ENCODE results near the gene FSIP1.

FSIP1 gene

GRCh38 chr15:39746714-39747276 lies 35.8 kb downstream of the FSIP1 start:
- Histone ChIP-seq H3K4me1 (ENCODE audit: control insufficient read depth, insufficient read depth, low read length) (no peaks in the 10 kb centered on the region), H3K4me3 (ENCODE audit: low read length) (no peak overlapping the region), H3K36me3 (ENCODE audit: control insufficient read depth, insufficient read depth, low read length) (no peaks in the 10 kb centered on the region), H3K27me3 (ENCODE audit: control insufficient read depth, insufficient read depth, low read length) (no peaks in the 10 kb centered on the region), H3K9me3 (ENCODE audit: control insufficient read depth, low read length) (no peaks in the 10 kb centered on the region), H3K9ac (ENCODE audit: low read length) (no peak overlapping the region)

- H3K4me3 ChIP-seq (ENCODE audit: low read length): no peak overlapping the region
- H3K27me3 ChIP-seq (ENCODE audit: control insufficient read depth, insufficient read depth, low read length): no peaks in the 10 kb centered on the region
- H3K4me1 ChIP-seq (ENCODE audit: control insufficient read depth, insufficient read depth, low read length): no peaks in the 10 kb centered on the region
- H3K9me3 ChIP-seq (ENCODE audit: control insufficient read depth, low read length): no peaks in the 10 kb centered on the region
- no peak overlapping the region for H3K9ac ChIP-seq (ENCODE audit: low read length)
- H3K36me3 ChIP-seq (ENCODE audit: control insufficient read depth, insufficient read depth, low read length): no peaks in the 10 kb centered on the region
These were observed 36.5 kb downstream of the FSIP1 start for GRCh38 chr15:39746176-39746575.

GRCh38 chr15:39745415-39745814 lies 37.2 kb downstream of the FSIP1 start:
- Histone ChIP-seq H3K27me3 (ENCODE audit: control insufficient read depth, insufficient read depth, low read length) (no peaks in the 10 kb centered on the region), H3K36me3 (ENCODE audit: control insufficient read depth, insufficient read depth, low read length) (no peaks in the 10 kb centered on the region), H3K4me3 (ENCODE audit: low read length) (no peak overlapping the region), H3K9me3 (ENCODE audit: control insufficient read depth, low read length) (no peaks in the 10 kb centered on the region), H3K4me1 (ENCODE audit: control insufficient read depth, insufficient read depth, low read length) (no peaks in the 10 kb centered on the region), H3K9ac (ENCODE audit: low read length) (no peak overlapping the region)

- no peak overlapping the region for H3K9ac ChIP-seq (ENCODE audit: low read length)
- H3K4me3 ChIP-seq (ENCODE audit: low read length): no peak overlapping the region
- H3K9me3 ChIP-seq (ENCODE audit: control insufficient read depth, low read length): no peaks in the 10 kb centered on the region
- no peaks in the 10 kb centered on the region for H3K4me1 ChIP-seq (ENCODE audit: control insufficient read depth, insufficient read depth, low read length)
- H3K36me3 ChIP-seq (ENCODE audit: control insufficient read depth, insufficient read depth, low read length): no peaks in the 10 kb centered on the region
- no peaks in the 10 kb centered on the region for H3K27me3 ChIP-seq (ENCODE audit: control insufficient read depth, insufficient read depth, low read length)
These were observed 38.1 kb downstream of the FSIP1 start for GRCh38 chr15:39744334-39745103.

- Histone ChIP-seq H3K36me3 (ENCODE audit: control insufficient read depth, insufficient read depth, low read length) (no peaks in the 10 kb centered on the region), H3K27me3 (ENCODE audit: control insufficient read depth, insufficient read depth, low read length) (no peaks in the 10 kb centered on the region), H3K4me3 (ENCODE audit: low read length) (no peak overlapping the region), H3K9me3 (ENCODE audit: control insufficient read depth, low read length) (no peaks in the 10 kb centered on the region), H3K4me1 (ENCODE audit: control insufficient read depth, insufficient read depth, low read length) (no peaks in the 10 kb centered on the region), H3K9ac (ENCODE audit: low read length) (no peak overlapping the region)
These were observed 39.0 kb downstream of the FSIP1 start for GRCh38 chr15:39743611-39744010.

GRCh38 chr15:39741258-39741657 lies 41.4 kb downstream of the FSIP1 start:
- no peaks in the 10 kb centered on the region for H3K36me3 ChIP-seq (ENCODE audit: control insufficient read depth, insufficient read depth, low read length)
- no peaks in the 10 kb centered on the region for H3K9me3 ChIP-seq (ENCODE audit: control insufficient read depth, low read length)
- no peak overlapping the region for H3K9ac ChIP-seq (ENCODE audit: low read length)
- H3K4me3 ChIP-seq (ENCODE audit: low read length): no peak overlapping the region
- H3K4me1 ChIP-seq (ENCODE audit: control insufficient read depth, insufficient read depth, low read length): no peaks in the 10 kb centered on the region
- no peaks in the 10 kb centered on the region for H3K27me3 ChIP-seq (ENCODE audit: control insufficient read depth, insufficient read depth, low read length)

GRCh38 chr15:39738998-39739397 lies 43.6 kb downstream of the FSIP1 start:
- Histone ChIP-seq H3K4me1 (ENCODE audit: control insufficient read depth, insufficient read depth, low read length) (no peaks in the 10 kb centered on the region), H3K9ac (ENCODE audit: low read length) (no peak overlapping the region), H3K27me3 (ENCODE audit: control insufficient read depth, insufficient read depth, low read length) (no peaks in the 10 kb centered on the region), H3K36me3 (ENCODE audit: control insufficient read depth, insufficient read depth, low read length) (no peaks in the 10 kb centered on the region), H3K4me3 (ENCODE audit: low read length) (no peak overlapping the region), H3K9me3 (ENCODE audit: control insufficient read depth, low read length) (no peaks in the 10 kb centered on the region)

- Histone ChIP-seq H3K27me3 (ENCODE audit: control insufficient read depth, insufficient read depth, low read length) (no peaks in the 10 kb centered on the region), H3K9me3 (ENCODE audit: control insufficient read depth, low read length) (no peaks in the 10 kb centered on the region), H3K36me3 (ENCODE audit: control insufficient read depth, insufficient read depth, low read length) (no peaks in the 10 kb centered on the region), H3K9ac (ENCODE audit: low read length) (no peak overlapping the region), H3K4me1 (ENCODE audit: control insufficient read depth, insufficient read depth, low read length) (no peaks in the 10 kb centered on the region), H3K4me3 (ENCODE audit: low read length) (no peak overlapping the region)
These were observed 45.5 kb downstream of the FSIP1 start for GRCh38 chr15:39737196-39737550.

GRCh38 chr15:39736412-39737195 lies 46.0 kb downstream of the FSIP1 start:
- Histone ChIP-seq H3K4me3 (ENCODE audit: low read length) (no peak overlapping the region), H3K27me3 (ENCODE audit: control insufficient read depth, insufficient read depth, low read length) (no peaks in the 10 kb centered on the region), H3K9me3 (ENCODE audit: control insufficient read depth, low read length) (no peaks in the 10 kb centered on the region), H3K4me1 (ENCODE audit: control insufficient read depth, insufficient read depth, low read length) (no peaks in the 10 kb centered on the region), H3K9ac (ENCODE audit: low read length) (no peak overlapping the region), H3K36me3 (ENCODE audit: control insufficient read depth, insufficient read depth, low read length) (no peaks in the 10 kb centered on the region)

- H3K36me3 ChIP-seq (ENCODE audit: control insufficient read depth, insufficient read depth, low read length): no peaks in the 10 kb centered on the region
- no peak overlapping the region for H3K9ac ChIP-seq (ENCODE audit: low read length)
- H3K27me3 ChIP-seq (ENCODE audit: control insufficient read depth, insufficient read depth, low read length): no peaks in the 10 kb centered on the region
- H3K4me1 ChIP-seq (ENCODE audit: control insufficient read depth, insufficient read depth, low read length): no peaks in the 10 kb centered on the region
- no peak overlapping the region for H3K4me3 ChIP-seq (ENCODE audit: low read length)
- no peaks in the 10 kb centered on the region for H3K9me3 ChIP-seq (ENCODE audit: control insufficient read depth, low read length)
These were observed 47.4 kb downstream of the FSIP1 start for GRCh38 chr15:39735120-39735717.

GRCh38 chr15:39731266-39731665 lies 51.4 kb downstream of the FSIP1 start:
- no peaks in the 10 kb centered on the region for H3K9me3 ChIP-seq (ENCODE audit: control insufficient read depth, low read length)
- H3K9ac ChIP-seq (ENCODE audit: low read length): no peak overlapping the region
- no peak overlapping the region for H3K4me3 ChIP-seq (ENCODE audit: low read length)
- H3K4me1 ChIP-seq (ENCODE audit: control insufficient read depth, insufficient read depth, low read length): no peaks in the 10 kb centered on the region
- H3K27me3 ChIP-seq (ENCODE audit: control insufficient read depth, insufficient read depth, low read length): no peaks in the 10 kb centered on the region
- no peaks in the 10 kb centered on the region for H3K36me3 ChIP-seq (ENCODE audit: control insufficient read depth, insufficient read depth, low read length)

- Histone ChIP-seq H3K9me3 (ENCODE audit: control insufficient read depth, low read length) (no peaks in the 10 kb centered on the region), H3K4me1 (ENCODE audit: control insufficient read depth, insufficient read depth, low read length) (no peaks in the 10 kb centered on the region), H3K27me3 (ENCODE audit: control insufficient read depth, insufficient read depth, low read length) (no peaks in the 10 kb centered on the region), H3K9ac (ENCODE audit: low read length) (no peak overlapping the region), H3K4me3 (ENCODE audit: low read length) (no peak overlapping the region), H3K36me3 (ENCODE audit: control insufficient read depth, insufficient read depth, low read length) (no peaks in the 10 kb centered on the region)
These were observed 52.1 kb downstream of the FSIP1 start for GRCh38 chr15:39730552-39730951.
